ENCODE data around the gene GATD1.

The GATD1 gene

GRCh38 chr11:811446-812245, 34.4 kb upstream of the GATD1 start:
- no peak for DNase-seq

DNA sequence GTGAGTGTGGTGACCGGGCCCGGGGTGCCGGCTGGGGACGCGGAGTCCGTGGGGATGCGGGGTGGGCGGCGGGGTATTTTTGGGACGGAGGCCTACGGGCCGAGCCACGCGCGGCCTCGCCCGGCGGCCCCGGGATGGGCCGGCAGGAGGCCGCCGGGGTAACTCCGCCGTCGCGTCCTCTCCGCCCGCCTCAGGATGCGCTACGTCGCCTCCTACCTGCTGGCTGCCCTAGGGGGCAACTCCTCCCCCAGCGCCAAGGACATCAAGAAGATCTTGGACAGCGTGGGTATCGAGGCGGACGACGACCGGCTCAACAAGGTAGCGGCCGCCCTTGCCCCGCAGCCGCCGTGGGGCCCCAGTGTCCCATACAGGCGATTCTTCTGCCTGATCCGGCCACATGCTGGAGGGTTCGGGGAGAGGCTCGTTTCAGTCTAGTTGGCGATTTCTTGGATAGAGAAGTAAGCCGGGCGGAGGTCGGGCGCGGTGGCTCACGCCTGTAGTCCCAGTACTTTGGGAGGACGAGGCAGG, 32.8 kb upstream of the GATD1 start:
- no peak for DNase-seq

GRCh38 chr11:809287-810039, 32.2 kb upstream of the GATD1 start, which contains the start of gene RPLP2:
TSS of gene RPLP2 (plus strand) at chr11:809967. CDS start at chr11:810235, 268 bp downstream.
- DNase-seq, result peak; percentile 84

- DNase-seq, result no peak
Observed at GRCh38 chr11:808427-809286, 31.4 kb upstream of the GATD1 start.

- no peak for DNase-seq
Observed at GRCh38 chr11:804599-804964, 27.3 kb upstream of the GATD1 start.

- DNase-seq, result no peak
Observed at GRCh38 chr11:803770-804598, 26.7 kb upstream of the GATD1 start.

GRCh38 chr11:803467-803742, 26.1 kb upstream of the GATD1 start:
- DNase-seq, result no peak

DNA sequence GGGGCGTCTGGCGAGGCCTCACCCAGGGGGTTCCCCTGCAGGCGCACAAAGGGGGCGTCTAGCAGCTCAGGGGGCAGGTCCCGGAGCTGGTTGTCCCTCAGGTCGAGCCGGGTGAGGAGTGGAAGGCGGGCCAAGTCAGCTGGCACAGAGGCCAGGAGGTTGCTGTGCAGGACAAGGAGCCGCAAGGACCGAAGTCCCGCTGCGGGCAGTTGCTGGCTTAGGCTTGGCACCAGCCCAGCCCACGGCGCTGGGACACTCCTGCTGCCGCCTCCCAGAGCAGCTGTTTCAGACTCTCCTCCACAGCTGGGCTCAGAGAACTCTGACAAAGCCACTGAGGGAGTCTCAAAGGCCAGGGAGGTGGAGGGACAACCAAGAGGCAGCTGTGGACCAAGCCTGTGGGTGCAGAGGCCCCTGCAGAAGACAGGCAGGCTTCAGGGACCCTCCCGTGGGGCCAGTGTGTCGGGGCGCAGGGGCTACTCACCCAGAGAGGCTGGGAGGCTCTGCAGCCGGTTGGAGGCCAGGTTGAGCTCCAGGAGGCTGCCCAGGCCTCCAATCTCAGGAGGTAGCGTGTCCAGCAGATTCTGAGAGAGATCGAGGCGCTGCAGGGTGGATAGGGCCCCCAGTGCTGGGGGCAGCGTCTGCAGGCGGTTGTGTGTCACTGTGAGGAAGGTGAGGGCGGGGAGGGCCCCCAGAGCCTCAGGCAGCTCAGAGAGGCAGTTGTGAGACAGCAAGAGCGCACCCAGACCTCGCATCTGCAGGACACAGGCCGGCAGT, 25.6 kb upstream of the GATD1 start:
- DNase-seq, result no peak

GRCh38 chr11:802018-802617, 24.8 kb upstream of the GATD1 start:
- no peak for DNase-seq

- no peak for DNase-seq
Observed at GRCh38 chr11:801097-801780, 24.0 kb upstream of the GATD1 start.

GRCh38 chr11:800473-800872, 23.2 kb upstream of the GATD1 start:
- DNase-seq, result no peak

- no peak for DNase-seq
Observed at GRCh38 chr11:799641-800316, 22.5 kb upstream of the GATD1 start.

DNA sequence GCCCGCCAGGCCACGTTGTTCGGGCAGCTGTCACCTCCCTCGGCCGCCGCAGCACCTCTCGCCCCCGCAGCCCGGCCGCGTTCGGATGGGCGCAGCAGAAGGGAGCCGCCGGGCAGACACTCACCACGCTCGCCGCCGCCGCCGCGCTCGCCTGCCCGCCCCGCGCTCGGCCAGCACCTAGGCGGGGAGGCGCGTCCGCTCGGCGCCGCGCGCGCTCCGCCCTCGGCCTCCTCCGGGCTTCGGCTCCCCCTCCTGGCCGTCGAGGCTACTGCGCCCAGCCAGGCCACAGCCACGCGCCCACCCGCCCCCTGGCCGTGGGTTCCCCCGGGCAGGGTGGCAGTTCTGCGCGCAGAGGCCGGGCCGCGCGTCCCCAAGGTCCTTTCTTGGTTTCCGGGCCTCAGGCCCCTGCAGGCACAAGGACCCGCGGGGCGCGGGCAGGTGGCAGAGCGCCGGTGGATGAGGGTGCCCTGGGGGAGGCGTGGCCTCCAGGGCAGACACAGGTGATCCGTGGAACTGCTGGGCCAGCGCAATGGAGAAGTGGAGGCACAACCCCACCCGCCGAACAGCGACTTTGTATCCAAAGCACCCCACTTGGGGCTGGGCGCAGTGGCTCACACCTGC, 20.9 kb upstream of the GATD1 start, which contains the start of gene SLC25A22:
TSS of gene SLC25A22 (minus strand) at position 189 of the 621 bp plus-strand sequence. CDS start 3,275 bp downstream, outside the sequence.
- DNase-seq, result peak; percentile 29

GRCh38 chr11:797296-798092, 20.2 kb upstream of the GATD1 start:
- peak; percentile 32 for DNase-seq

- DNase-seq, result no peak
Observed at GRCh38 chr11:796565-797295, 19.4 kb upstream of the GATD1 start.

GRCh38 chr11:795634-796564, 18.6 kb upstream of the GATD1 start:
- peak; percentile 58 for DNase-seq
